ENCODE data around the gene CCNY.

The CCNY gene

DNA sequence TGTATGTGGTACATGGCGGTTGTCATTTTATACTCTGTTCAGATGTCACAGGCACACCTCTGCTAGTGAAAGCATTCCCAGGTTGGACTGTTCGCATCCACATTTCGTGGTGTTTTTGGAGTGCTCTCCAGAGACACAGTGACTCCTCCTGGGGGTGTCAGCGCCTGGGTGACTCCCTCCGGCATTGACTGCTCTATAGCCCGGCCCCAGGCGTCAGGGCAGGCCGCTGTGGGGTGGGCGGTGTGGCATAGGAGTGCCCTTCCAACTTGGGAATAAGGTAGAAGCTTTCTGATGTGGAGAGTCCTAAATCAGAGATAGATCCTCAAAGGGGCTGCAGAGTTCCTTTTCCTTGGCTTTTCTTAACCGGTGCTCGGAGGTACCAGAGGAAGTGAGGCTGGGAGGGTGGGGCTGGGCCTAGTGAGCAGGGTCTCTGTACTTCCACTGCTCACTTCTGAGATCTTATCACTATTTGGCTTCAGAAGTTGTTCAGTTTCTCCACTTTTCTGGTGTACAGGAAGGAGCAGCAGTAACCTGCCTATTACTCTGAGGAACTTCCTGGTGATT lies 32.3 kb downstream of the CCNY start:
- peak in 1 of 3 donors; percentile 46 for DNase-seq
- H3K9me3 ChIP-seq (ENCODE audit: control extremely low read depth in 1 of 5, control insufficient read depth in 4 of 5, insufficient read depth in 2 of 5, low read depth in 1 of 5, low read length in 4 of 5): no peaks in the 10 kb centered on the region
- peak overlapping the region in 1 of 2 experiments; percentile 54 for H3K27ac ChIP-seq (ENCODE audit: insufficient read depth in 1 of 2, low read depth in 1 of 2, low read length in 2 of 2, poor library complexity in 1 of 2, severe bottlenecking in 2 of 2)
- CTCF ChIA-PET: interaction anchor here (1.1 kb wide), 1 partner anchor 19 kb away, joined by 4 read pairs; no protein-coding TSS in a partner anchor
- 58% methylated on average over 6 of the region's 11 CpGs for WGBS (ENCODE audit: insufficient coverage)
- H3K36me3 ChIP-seq (ENCODE audit: control insufficient read depth in 4 of 4, insufficient read depth in 4 of 4, low read length in 3 of 4): no peaks in the 10 kb centered on the region
- peaks cover 30 to 54% (median 49%) of the 10 kb centered on the region in 4 experiments for H3K4me1 ChIP-seq (ENCODE audit: control extremely low read depth in 1 of 4, control insufficient read depth in 4 of 4, insufficient read depth in 4 of 4, low read length in 3 of 4)
- no peaks in the 10 kb centered on the region for H3K27me3 ChIP-seq (replicated peaks in 2 of 5; ENCODE audit: control insufficient read depth in 4 of 5, insufficient read depth in 5 of 5, low read length in 4 of 5)
- POLR2A ChIA-PET: interaction anchor here (0.6 kb wide), 1 partner anchor 11 kb away, joined by 4 read pairs; no protein-coding TSS in a partner anchor
- H3K4me3 ChIP-seq (ENCODE audit: control insufficient read depth in 1 of 7, extremely low read depth in 1 of 7, insufficient read depth in 4 of 7, low read depth in 2 of 7, low read length in 6 of 7): peak overlapping the region in 4 of 7 experiments; percentile 2 to 48 (median 38)

DNA sequence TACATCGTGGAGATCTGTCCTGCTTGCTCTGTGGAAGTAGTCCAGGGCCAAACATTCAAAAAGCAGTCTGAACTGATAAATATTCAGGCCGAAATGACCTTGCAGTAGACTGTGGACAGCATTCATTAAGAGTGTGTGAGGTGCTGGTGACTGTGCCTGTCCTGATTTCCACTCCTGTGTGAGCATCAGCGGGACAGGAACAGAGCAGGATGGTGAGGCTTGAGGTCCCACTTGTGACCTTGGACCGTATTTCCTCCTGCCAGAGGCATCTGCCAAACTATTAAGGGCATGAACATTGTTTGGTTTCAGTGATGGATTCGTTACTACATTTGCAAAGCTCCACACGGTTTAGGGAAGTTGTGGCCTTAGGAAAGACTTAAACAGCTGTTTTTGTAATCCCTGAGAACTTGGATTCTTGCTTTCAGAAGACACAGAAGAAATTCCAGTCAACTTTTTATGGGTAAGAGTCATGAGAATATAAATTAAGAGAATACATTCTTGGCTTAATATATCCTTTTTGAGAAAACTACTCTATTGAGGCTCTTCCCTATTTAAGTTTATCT lies 32.8 kb downstream of the CCNY start:
- Histone ChIP-seq H3K4me3 (ENCODE audit: control insufficient read depth in 1 of 7, extremely low read depth in 1 of 7, insufficient read depth in 4 of 7, low read depth in 2 of 7, low read length in 6 of 7) (peak overlapping the region in 5 of 7 experiments; percentile 0 to 48 (median 34)), H3K27me3 (replicated peaks in 2 of 5; ENCODE audit: control insufficient read depth in 4 of 5, insufficient read depth in 5 of 5, low read length in 4 of 5) (no peaks in the 10 kb centered on the region), H3K27ac (ENCODE audit: insufficient read depth in 1 of 2, low read depth in 1 of 2, low read length in 2 of 2, poor library complexity in 1 of 2, severe bottlenecking in 2 of 2) (peak overlapping the region in 1 of 2 experiments; percentile 54), H3K4me1 (ENCODE audit: control extremely low read depth in 1 of 4, control insufficient read depth in 4 of 4, insufficient read depth in 4 of 4, low read length in 3 of 4) (peaks cover 30 to 58% (median 51%) of the 10 kb centered on the region in 4 experiments), H3K9me3 (ENCODE audit: control extremely low read depth in 1 of 5, control insufficient read depth in 4 of 5, insufficient read depth in 2 of 5, low read depth in 1 of 5, low read length in 4 of 5) (no peaks in the 10 kb centered on the region), H3K36me3 (ENCODE audit: control insufficient read depth in 4 of 4, insufficient read depth in 4 of 4, low read length in 3 of 4) (no peaks in the 10 kb centered on the region)
- 13% methylated on average over 6 of the region's 6 CpGs for WGBS (ENCODE audit: insufficient coverage)
- peak in 2 of 3 donors; percentile 61 to 75 for DNase-seq
- ChIA-PET POLR2A (no interaction called here), CTCF (interaction anchor here (1.3 kb wide), 1 partner anchor 8 kb away, joined by 3 read pairs; no protein-coding TSS in a partner anchor)

DNA sequence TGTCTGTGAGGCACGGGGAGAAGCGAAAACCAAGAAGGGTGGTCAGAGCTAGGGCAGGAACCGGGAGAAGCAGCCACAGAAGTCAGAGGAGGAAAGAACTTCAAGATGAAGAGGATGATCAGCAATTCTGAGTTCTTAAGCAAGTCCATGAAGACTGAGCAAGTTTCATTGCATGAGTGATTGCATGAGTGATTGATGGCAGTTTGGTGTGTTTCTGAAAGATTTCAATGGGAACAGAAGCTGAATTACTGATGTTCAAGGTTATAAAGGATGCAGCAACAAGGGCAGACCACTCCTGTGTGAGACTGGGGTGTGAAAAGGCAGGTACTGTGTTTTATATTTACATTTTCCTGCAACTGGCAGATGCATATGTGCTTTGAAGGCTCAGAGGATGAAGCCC lies 35.4 kb downstream of the CCNY start:
- ChIA-PET POLR2A (interaction anchor here (0.8 kb wide), 1 partner anchor 159 kb away, joined by 3 read pairs; no protein-coding TSS in a partner anchor), CTCF (interaction anchor here (1.1 kb wide), 1 partner anchor 22 kb away, joined by 4 read pairs; no protein-coding TSS in a partner anchor)
- no peaks in the 10 kb centered on the region for H3K9me3 ChIP-seq (ENCODE audit: control extremely low read depth in 1 of 5, control insufficient read depth in 4 of 5, insufficient read depth in 2 of 5, low read depth in 1 of 5, low read length in 4 of 5)
- no peaks in the 10 kb centered on the region for H3K27me3 ChIP-seq (replicated peaks in 2 of 5; ENCODE audit: control insufficient read depth in 4 of 5, insufficient read depth in 5 of 5, low read length in 4 of 5)
- H3K27ac ChIP-seq (ENCODE audit: insufficient read depth in 1 of 2, low read depth in 1 of 2, low read length in 2 of 2, poor library complexity in 1 of 2, severe bottlenecking in 2 of 2): peak overlapping the region in 1 of 2 experiments; percentile 65
- 26% methylated on average over 3 of the region's 3 CpGs for WGBS (ENCODE audit: insufficient coverage)
- H3K36me3 ChIP-seq (ENCODE audit: control insufficient read depth in 4 of 4, insufficient read depth in 4 of 4, low read length in 3 of 4): no peaks in the 10 kb centered on the region
- peaks cover 42 to 76% (median 66%) of the 10 kb centered on the region in 4 experiments for H3K4me1 ChIP-seq (ENCODE audit: control extremely low read depth in 1 of 4, control insufficient read depth in 4 of 4, insufficient read depth in 4 of 4, low read length in 3 of 4)
- H3K4me3 ChIP-seq (ENCODE audit: control insufficient read depth in 1 of 7, extremely low read depth in 1 of 7, insufficient read depth in 4 of 7, low read depth in 2 of 7, low read length in 6 of 7): peak overlapping the region in 1 of 7 experiments; percentile 23
- DNase-seq: no peak

DNA sequence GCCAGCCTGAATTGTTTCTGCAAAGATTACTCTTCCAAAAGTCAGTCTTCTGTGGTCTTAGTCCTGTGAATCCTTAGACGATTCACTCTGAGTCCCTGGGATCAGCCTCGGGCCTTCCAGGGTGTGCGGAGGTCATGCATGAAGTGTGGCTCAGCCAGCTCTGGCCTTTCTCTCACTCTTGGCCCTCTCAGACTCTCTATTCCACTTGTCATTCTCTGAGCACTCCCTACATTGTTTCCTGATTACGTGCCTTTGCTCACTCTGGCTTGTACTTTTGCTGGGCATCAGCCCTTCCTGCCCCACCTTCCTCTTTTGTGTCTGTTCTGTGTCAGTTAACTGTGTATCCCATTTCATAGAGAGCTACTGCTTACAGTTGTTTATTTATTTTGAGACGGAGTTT lies 36.0 kb downstream of the CCNY start:
- POLR2A ChIA-PET: no interaction called here
- Histone ChIP-seq H3K27ac (ENCODE audit: insufficient read depth in 1 of 2, low read depth in 1 of 2, low read length in 2 of 2, poor library complexity in 1 of 2, severe bottlenecking in 2 of 2) (peak overlapping the region; percentile 4 to 65), H3K4me3 (ENCODE audit: control insufficient read depth in 1 of 7, extremely low read depth in 1 of 7, insufficient read depth in 4 of 7, low read depth in 2 of 7, low read length in 6 of 7) (peak overlapping the region in 1 of 7 experiments; percentile 13), H3K27me3 (replicated peaks in 2 of 5; ENCODE audit: control insufficient read depth in 4 of 5, insufficient read depth in 5 of 5, low read length in 4 of 5) (no peaks in the 10 kb centered on the region), H3K36me3 (ENCODE audit: control insufficient read depth in 4 of 4, insufficient read depth in 4 of 4, low read length in 3 of 4) (no peaks in the 10 kb centered on the region), H3K9me3 (ENCODE audit: control extremely low read depth in 1 of 5, control insufficient read depth in 4 of 5, insufficient read depth in 2 of 5, low read depth in 1 of 5, low read length in 4 of 5) (no peaks in the 10 kb centered on the region), H3K4me1 (ENCODE audit: control extremely low read depth in 1 of 4, control insufficient read depth in 4 of 4, insufficient read depth in 4 of 4, low read length in 3 of 4) (peaks cover 43 to 81% (median 67%) of the 10 kb centered on the region in 4 experiments)
- CTCF ChIA-PET: interaction anchor here (1.7 kb wide), 1 partner anchor 49 kb away, joined by 4 read pairs; no protein-coding TSS in a partner anchor
- peak in 2 of 3 donors; percentile 68 to 77 for DNase-seq
- WGBS (ENCODE audit: insufficient coverage): 4% methylated on average over 5 of the region's 5 CpGs

DNA sequence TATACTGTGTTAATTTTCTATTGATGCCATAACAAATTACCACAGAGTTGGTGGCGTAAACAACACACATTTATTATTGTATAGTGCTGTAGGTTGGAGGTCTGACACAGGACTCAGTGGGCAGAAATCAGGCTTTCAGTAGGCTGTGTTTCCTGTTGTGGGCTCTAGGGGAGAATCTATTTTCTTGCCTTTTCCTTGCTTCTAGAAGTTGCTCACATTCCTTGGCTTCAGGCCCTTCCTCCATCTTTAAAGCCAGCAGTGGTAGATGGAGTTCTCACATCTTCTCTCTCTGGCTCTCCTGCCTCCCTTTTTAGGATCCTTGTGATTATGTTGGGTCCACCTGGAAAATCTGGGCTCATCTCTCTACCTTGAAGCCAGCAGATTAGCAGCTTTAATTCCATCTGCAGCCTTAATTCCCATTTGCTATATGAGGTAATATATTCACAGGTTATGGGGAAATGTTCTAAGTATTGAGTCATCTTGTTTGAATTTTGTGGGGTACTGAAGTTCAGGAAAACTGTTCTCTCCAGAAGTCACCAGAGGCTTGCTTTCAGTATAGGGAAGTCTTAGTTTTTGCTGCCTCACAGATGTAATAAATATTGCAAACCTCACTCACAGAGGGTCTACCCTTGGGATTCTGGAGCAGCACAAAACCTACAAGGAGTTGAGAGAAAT lies 38.9 kb downstream of the CCNY start:
- WGBS (ENCODE audit: insufficient coverage): no CpG with 5 or more reads among the region's 1 CpG
- H3K4me3 ChIP-seq (ENCODE audit: control insufficient read depth in 1 of 7, extremely low read depth in 1 of 7, insufficient read depth in 4 of 7, low read depth in 2 of 7, low read length in 6 of 7): peak overlapping the region in 1 of 7 experiments; percentile 2
- ChIA-PET POLR2A (no interaction called here), CTCF (interaction anchor here (1.0 to 1.1 kb wide), 2 partner anchors 65 to 136 kb away, joined by 3 read pairs; no protein-coding TSS in a partner anchor)
- no peaks in the 10 kb centered on the region for H3K9me3 ChIP-seq (ENCODE audit: control extremely low read depth in 1 of 5, control insufficient read depth in 4 of 5, insufficient read depth in 2 of 5, low read depth in 1 of 5, low read length in 4 of 5)
- H3K36me3 ChIP-seq (ENCODE audit: control insufficient read depth in 4 of 4, insufficient read depth in 4 of 4, low read length in 3 of 4): no peaks in the 10 kb centered on the region
- peak overlapping the region in 1 of 2 experiments; percentile 45 for H3K27ac ChIP-seq (ENCODE audit: insufficient read depth in 1 of 2, low read depth in 1 of 2, low read length in 2 of 2, poor library complexity in 1 of 2, severe bottlenecking in 2 of 2)
- H3K27me3 ChIP-seq (replicated peaks in 2 of 5; ENCODE audit: control insufficient read depth in 4 of 5, insufficient read depth in 5 of 5, low read length in 4 of 5): no peaks in the 10 kb centered on the region
- peak in 2 of 3 donors; percentile 39 to 41 for DNase-seq
- peaks cover 46 to 83% (median 71%) of the 10 kb centered on the region in 4 experiments for H3K4me1 ChIP-seq (ENCODE audit: control extremely low read depth in 1 of 4, control insufficient read depth in 4 of 4, insufficient read depth in 4 of 4, low read length in 3 of 4)

- peak in 1 of 3 donors; percentile 61 for DNase-seq
- H3K27me3 ChIP-seq (replicated peaks in 2 of 5; ENCODE audit: control insufficient read depth in 4 of 5, insufficient read depth in 5 of 5, low read length in 4 of 5): no peaks in the 10 kb centered on the region
- ChIA-PET POLR2A (no interaction called here), CTCF (no interaction called here)
- no CpG with 5 or more reads among the region's 5 CpGs for WGBS (ENCODE audit: insufficient coverage)
- no peak overlapping the region for H3K4me3 ChIP-seq (ENCODE audit: control insufficient read depth in 1 of 7, extremely low read depth in 1 of 7, insufficient read depth in 4 of 7, low read depth in 2 of 7, low read length in 6 of 7)
- H3K4me1 ChIP-seq (ENCODE audit: control extremely low read depth in 1 of 4, control insufficient read depth in 4 of 4, insufficient read depth in 4 of 4, low read length in 3 of 4): peaks cover 44 to 76% (median 66%) of the 10 kb centered on the region in 4 experiments
- H3K36me3 ChIP-seq (ENCODE audit: control insufficient read depth in 4 of 4, insufficient read depth in 4 of 4, low read length in 3 of 4): no peaks in the 10 kb centered on the region
- no peaks in the 10 kb centered on the region for H3K9me3 ChIP-seq (ENCODE audit: control extremely low read depth in 1 of 5, control insufficient read depth in 4 of 5, insufficient read depth in 2 of 5, low read depth in 1 of 5, low read length in 4 of 5)
- no peak overlapping the region for H3K27ac ChIP-seq (ENCODE audit: insufficient read depth in 1 of 2, low read depth in 1 of 2, low read length in 2 of 2, poor library complexity in 1 of 2, severe bottlenecking in 2 of 2)
Measured at GRCh38 chr10:35377050-35377728, 40.9 kb downstream of the CCNY start.

Data from common myeloid progenitor, CD34-positive (primary cell).